Lung (tissue), 16 donors: Measurements from ENCODE around the gene OR8A1. TPM values are rescaled to one million over a fixed set of nuclear protein-coding genes. Genes with fewer than 3 reads are reported as not detected.
A peak's percentile ranks its signal among the peaks of the same experiment; 100 is the strongest.

Experiments
- ATAC-seq: fragments of 200-7000 bp; cut with Tn5 transposase; one replicate; pipeline ENCODE4 v1.9.1; 2020; ENCODE audit warnings: moderate number of reproducible peaks; ENCODE audit not compliant: insufficient read depth, low FRiP score
- DNase-seq, 3 donors: peaks; one replicate each; pipeline ENCODE4 v3.0.0-alpha.2; 2013 to 2017
- H3K27ac ChIP-seq, 2 donors: one replicate each; pipeline ENCODE4 v1.5.1; 2013; ENCODE audit warnings: mild to moderate bottlenecking in 2 of 2, moderate library complexity in 2 of 2, control low read depth in 1 of 2, inconsistent platforms in 1 of 2, low read depth in 1 of 2, low read length in 1 of 2
- H3K27me3 ChIP-seq, 3 donors: one replicate each; pipeline ENCODE4 v1.5.1; 2013; ENCODE audit warnings: low read length in 2 of 3; ENCODE audit not compliant: control insufficient read depth in 3 of 3, insufficient read depth in 3 of 3
- H3K36me3 ChIP-seq, 4 donors: one replicate each; pipeline ENCODE4 v1.5.1; 2013; ENCODE audit warnings: low read length in 4 of 4, mild to moderate bottlenecking in 1 of 4, moderate library complexity in 1 of 4; ENCODE audit not compliant: control insufficient read depth in 4 of 4, insufficient read depth in 4 of 4
- H3K4me1 ChIP-seq, 5 donors: one replicate each; pipeline ENCODE4 v1.5.1; 2013; ENCODE audit warnings: low read length in 5 of 5, mild to moderate bottlenecking in 2 of 5, moderate library complexity in 1 of 5; ENCODE audit not compliant: control insufficient read depth in 5 of 5, insufficient read depth in 5 of 5
- H3K4me3 ChIP-seq: one replicate; pipeline ENCODE4 v1.5.1; 2013; ENCODE audit warnings: mild to moderate bottlenecking, control low read depth, moderate library complexity
- H3K9ac ChIP-seq, 2 donors: one replicate each; pipeline ENCODE4 v1.5.1; 2013; ENCODE audit warnings: low read length in 2 of 2, control low read depth in 1 of 2; ENCODE audit not compliant: insufficient read depth in 1 of 2
- H3K9me3 ChIP-seq, 4 donors: one replicate each; pipeline ENCODE4 v1.5.1; 2013; ENCODE audit warnings: low read length in 3 of 4, mild to moderate bottlenecking in 1 of 4, moderate library complexity in 1 of 4; ENCODE audit not compliant: control insufficient read depth in 4 of 4, insufficient read depth in 3 of 4
- WGBS, 2 donors: extraction: QIAGEN DNeasy Blood & Tissue Kit; methylation state at CpG; one replicate each; pipeline ENCODE4 v1.1.7; 2013; 5-methylcytosine and 5-hydroxymethylcytosine counted together
- long read RNA-seq, 5 donors: transcript quantifications; one replicate each; lab custom pipeline, GENCODE V29; 2026
- polyA plus RNA-seq, 2 donors: library from polyadenylated mRNA; stranded (reverse); fragments of 200-250 nt; gene quantifications; one replicate each; pipeline ENCODE4 v1.2.1, GENCODE V29; 2013
- total RNA-seq, 2 donors: library from RNA; depleted of rRNA in 1 of 2; stranded (reverse); fragments of >200 nt in 1 of 2; gene quantifications; one replicate each; pipeline ENCODE4 v1.2.1, GENCODE V29; 2014 to 2021
- TF ChIP-seq, protein P1 (sequence below): IDR thresholded peaks from 2 replicates; pipeline ENCODE4 v1.5.1; 2012; ENCODE audit warnings: mild to moderate bottlenecking; ENCODE audit errors: control extremely low read depth, extremely low read depth
- donor health status: control.
- donor health status: control.
- donor health status: Bipolar disorder and iron deficiency.
- donor health status: healthy.
- donor health status: DM: yes; HTN: yes; CAD: no.

The OR8A1 gene
- total RNA-seq (not detected), polyA plus RNA-seq (not detected)
- long read RNA-seq, donor 1: 0 reads
- long read RNA-seq, donor 2: 0 reads
- long read RNA-seq, donor 3: 0 reads
- long read RNA-seq, donor 4: 0 reads
- long read RNA-seq, donor 5: 0 reads

DNA sequence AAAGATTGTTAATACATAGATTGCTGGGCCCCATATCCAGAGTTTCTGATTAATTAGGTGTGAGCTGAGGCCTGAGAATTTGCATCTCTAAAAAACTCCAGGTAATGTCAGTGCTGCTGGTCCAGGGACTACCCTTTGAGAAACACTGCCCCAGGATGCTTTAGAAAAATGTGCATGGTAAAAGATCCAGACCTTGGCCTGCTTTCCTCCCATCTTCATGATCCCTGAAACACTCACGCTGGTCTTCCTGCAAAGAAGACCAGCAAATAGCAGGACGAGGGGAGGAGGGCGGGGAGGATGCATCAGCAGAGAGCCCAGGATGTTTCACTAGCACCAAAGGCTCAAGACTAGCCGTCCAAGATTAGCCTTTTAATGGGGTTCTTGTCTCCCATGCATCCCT, at the start of gene OR8A1:
Gene OR8A1 (plus strand): TSS at position 301 of the 400 bp plus-strand sequence. CDS start 123 bp downstream, outside the sequence.
- Histone ChIP-seq H3K9ac (no peak within 1 kb of the TSS), H3K4me3 (no peak within 1 kb of the TSS), H3K27ac (no peak within 1 kb of the TSS), H3K9me3 (no peaks in the 10 kb centered on the region), H3K4me1 (no peaks in the 10 kb centered on the region), H3K27me3 (peaks cover 0 to 2% (median 0%) of the 10 kb centered on the region in 3 donors), H3K36me3 (no peaks in the 10 kb centered on the region)
- 57 to 66% methylated on average over 4 of the region's 4 CpGs for WGBS, 2 donors
- DNase-seq (no peak), ATAC-seq (no peak)
- TF ChIP-seq, protein P1, sequence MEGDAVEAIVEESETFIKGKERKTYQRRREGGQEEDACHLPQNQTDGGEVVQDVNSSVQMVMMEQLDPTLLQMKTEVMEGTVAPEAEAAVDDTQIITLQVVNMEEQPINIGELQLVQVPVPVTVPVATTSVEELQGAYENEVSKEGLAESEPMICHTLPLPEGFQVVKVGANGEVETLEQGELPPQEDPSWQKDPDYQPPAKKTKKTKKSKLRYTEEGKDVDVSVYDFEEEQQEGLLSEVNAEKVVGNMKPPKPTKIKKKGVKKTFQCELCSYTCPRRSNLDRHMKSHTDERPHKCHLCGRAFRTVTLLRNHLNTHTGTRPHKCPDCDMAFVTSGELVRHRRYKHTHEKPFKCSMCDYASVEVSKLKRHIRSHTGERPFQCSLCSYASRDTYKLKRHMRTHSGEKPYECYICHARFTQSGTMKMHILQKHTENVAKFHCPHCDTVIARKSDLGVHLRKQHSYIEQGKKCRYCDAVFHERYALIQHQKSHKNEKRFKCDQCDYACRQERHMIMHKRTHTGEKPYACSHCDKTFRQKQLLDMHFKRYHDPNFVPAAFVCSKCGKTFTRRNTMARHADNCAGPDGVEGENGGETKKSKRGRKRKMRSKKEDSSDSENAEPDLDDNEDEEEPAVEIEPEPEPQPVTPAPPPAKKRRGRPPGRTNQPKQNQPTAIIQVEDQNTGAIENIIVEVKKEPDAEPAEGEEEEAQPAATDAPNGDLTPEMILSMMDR: no peak

DNA sequence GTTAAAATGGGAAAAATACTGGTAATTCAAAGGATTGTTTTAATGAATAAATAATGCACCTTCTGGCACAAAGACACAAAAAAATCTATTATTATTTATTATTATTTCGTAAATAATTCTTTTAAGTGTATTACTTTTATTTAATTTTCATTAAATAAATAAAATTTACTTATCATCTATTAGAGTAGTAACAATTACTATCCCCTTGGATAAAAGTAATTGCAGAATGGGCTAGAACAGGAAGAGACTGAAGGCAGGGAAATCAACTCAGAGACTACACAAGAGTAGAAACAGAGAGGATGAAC, 49.3 kb upstream of the OR8A1 start:
- no peaks in the 10 kb centered on the region for H3K36me3 ChIP-seq
- no peak overlapping the region for H3K9ac ChIP-seq
- no peak for ATAC-seq
- peaks cover 0 to 17% (median 0%) of the 10 kb centered on the region in 5 donors for H3K4me1 ChIP-seq
- peaks cover 0 to 3% (median 0%) of the 10 kb centered on the region in 3 donors for H3K27me3 ChIP-seq
- DNase-seq: no peak
- no peak overlapping the region for H3K27ac ChIP-seq
- H3K9me3 ChIP-seq: no peaks in the 10 kb centered on the region
- WGBS, 2 donors: 80 to 87% methylated on average over 1 of the region's 1 CpG
- TF ChIP-seq, protein P1: no peak
- H3K4me3 ChIP-seq: no peak overlapping the region

DNA sequence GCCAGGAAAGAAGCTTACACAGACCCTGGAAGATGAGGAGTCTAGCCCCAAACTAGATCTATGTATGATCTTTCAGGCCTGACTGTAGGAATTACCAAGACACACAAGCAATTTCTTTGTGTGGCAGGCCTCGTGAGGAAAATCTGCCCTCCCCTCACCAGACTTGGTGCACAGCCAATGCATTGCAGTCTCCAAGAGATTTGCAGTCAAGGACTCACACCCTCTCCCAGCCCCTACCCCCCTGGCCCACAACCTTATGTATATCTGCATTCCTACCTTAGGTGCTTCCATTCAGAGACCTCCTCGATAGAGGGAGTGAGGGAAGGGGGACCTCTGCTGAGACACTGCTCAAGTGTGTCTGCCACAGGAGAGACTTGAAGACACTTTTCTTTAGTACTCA, 36.2 kb upstream of the OR8A1 start:
- no peak for ATAC-seq
- no peaks in the 10 kb centered on the region for H3K36me3 ChIP-seq
- no peak overlapping the region for H3K9ac ChIP-seq
- DNase-seq: peak in 2 of 3 donors; percentile 27 to 61
- no peaks in the 10 kb centered on the region for H3K27me3 ChIP-seq
- TF ChIP-seq, protein P1: no peak
- no peak overlapping the region for H3K27ac ChIP-seq
- peaks cover 0 to 15% (median 0%) of the 10 kb centered on the region in 5 donors for H3K4me1 ChIP-seq
- WGBS, 2 donors: 56 to 86% methylated on average over 2 of the region's 2 CpGs
- no peak overlapping the region for H3K4me3 ChIP-seq
- H3K9me3 ChIP-seq: no peaks in the 10 kb centered on the region

DNA sequence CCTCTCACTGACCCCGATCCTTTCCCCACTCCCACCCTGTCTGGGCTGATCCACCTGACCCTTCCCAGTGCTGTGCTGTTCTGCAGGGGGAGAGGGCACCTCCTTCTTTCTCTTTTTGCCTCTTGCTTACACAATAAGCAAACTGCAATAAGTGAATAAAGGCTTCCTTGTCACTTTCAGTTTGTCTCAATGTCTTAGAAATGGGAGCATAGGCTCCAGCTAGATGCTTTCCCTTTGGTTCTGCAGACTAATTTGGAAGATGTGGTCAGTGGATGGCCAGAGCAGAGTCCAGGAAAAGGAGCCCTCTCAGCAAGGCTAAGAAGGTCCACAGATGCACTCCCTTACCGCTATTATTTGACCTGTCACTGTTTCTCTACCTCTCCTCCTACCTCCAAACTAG, 35.7 kb upstream of the OR8A1 start:
- no peaks in the 10 kb centered on the region for H3K9me3 ChIP-seq
- H3K27me3 ChIP-seq: no peaks in the 10 kb centered on the region
- H3K4me1 ChIP-seq: peaks cover 0 to 16% (median 0%) of the 10 kb centered on the region in 5 donors
- 77 to 81% methylated on average over 2 of the region's 2 CpGs for WGBS, 2 donors
- no peaks in the 10 kb centered on the region for H3K36me3 ChIP-seq
- no peak for DNase-seq
- H3K9ac ChIP-seq: no peak overlapping the region
- peak overlapping the region; percentile 0 for H3K4me3 ChIP-seq
- TF ChIP-seq, protein P1: no peak
- no peak for ATAC-seq
- H3K27ac ChIP-seq: no peak overlapping the region
